ENCODE results near the gene ACTL7B.

The ACTL7B gene

GRCh38 chr9:108860354-108860753 lies 4.6 kb upstream of the ACTL7B start:
- TF ChIP-seq, protein P1, sequence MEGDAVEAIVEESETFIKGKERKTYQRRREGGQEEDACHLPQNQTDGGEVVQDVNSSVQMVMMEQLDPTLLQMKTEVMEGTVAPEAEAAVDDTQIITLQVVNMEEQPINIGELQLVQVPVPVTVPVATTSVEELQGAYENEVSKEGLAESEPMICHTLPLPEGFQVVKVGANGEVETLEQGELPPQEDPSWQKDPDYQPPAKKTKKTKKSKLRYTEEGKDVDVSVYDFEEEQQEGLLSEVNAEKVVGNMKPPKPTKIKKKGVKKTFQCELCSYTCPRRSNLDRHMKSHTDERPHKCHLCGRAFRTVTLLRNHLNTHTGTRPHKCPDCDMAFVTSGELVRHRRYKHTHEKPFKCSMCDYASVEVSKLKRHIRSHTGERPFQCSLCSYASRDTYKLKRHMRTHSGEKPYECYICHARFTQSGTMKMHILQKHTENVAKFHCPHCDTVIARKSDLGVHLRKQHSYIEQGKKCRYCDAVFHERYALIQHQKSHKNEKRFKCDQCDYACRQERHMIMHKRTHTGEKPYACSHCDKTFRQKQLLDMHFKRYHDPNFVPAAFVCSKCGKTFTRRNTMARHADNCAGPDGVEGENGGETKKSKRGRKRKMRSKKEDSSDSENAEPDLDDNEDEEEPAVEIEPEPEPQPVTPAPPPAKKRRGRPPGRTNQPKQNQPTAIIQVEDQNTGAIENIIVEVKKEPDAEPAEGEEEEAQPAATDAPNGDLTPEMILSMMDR (IDR thresholded peaks at IDR 0.05; ENCODE audit: insufficient read depth, missing control alignments): no peak
- DNase-seq (ENCODE audit: insufficient read length, low spot score) (no peak), FAIRE-seq (no peak)

- no peak for FAIRE-seq
- TF ChIP-seq, protein P1 (IDR thresholded peaks at IDR 0.05; ENCODE audit: insufficient read depth, missing control alignments): no peak
- DNase-seq (ENCODE audit: insufficient read length, low spot score): no peak
These were observed 3.8 kb upstream of the ACTL7B start for GRCh38 chr9:108859459-108860114.

- TF ChIP-seq, protein P1 (IDR thresholded peaks at IDR 0.05; ENCODE audit: insufficient read depth, missing control alignments): no peak
- no peak for DNase-seq (ENCODE audit: insufficient read length, low spot score)
- FAIRE-seq: no peak
These were observed 1.8 kb upstream of the ACTL7B start for GRCh38 chr9:108857572-108857971.

- FAIRE-seq: no peak
- TF ChIP-seq, protein P1 (IDR thresholded peaks at IDR 0.05; ENCODE audit: insufficient read depth, missing control alignments): no peak
- no peak for DNase-seq (ENCODE audit: insufficient read length, low spot score)
These were observed 278 bp downstream of the ACTL7B start for GRCh38 chr9:108855529-108855886.

- no peak for DNase-seq (ENCODE audit: insufficient read length, low spot score)
These were observed 901 bp downstream of the ACTL7B start for GRCh38 chr9:108854641-108855528.

GRCh38 chr9:108854094-108854493 lies 1.7 kb downstream of the ACTL7B start:
- no peak for DNase-seq (ENCODE audit: insufficient read length, low spot score)
- TF ChIP-seq, protein P1 (IDR thresholded peaks at IDR 0.05; ENCODE audit: insufficient read depth, missing control alignments): no peak
- no peak for FAIRE-seq

More at GRCh38 chr9:108854641-108855528, 901 bp downstream of the ACTL7B start:
- TF ChIP-seq, protein P1 (IDR thresholded peaks at IDR 0.05; ENCODE audit: insufficient read depth, missing control alignments): no peak
- no peak for FAIRE-seq

DNA sequence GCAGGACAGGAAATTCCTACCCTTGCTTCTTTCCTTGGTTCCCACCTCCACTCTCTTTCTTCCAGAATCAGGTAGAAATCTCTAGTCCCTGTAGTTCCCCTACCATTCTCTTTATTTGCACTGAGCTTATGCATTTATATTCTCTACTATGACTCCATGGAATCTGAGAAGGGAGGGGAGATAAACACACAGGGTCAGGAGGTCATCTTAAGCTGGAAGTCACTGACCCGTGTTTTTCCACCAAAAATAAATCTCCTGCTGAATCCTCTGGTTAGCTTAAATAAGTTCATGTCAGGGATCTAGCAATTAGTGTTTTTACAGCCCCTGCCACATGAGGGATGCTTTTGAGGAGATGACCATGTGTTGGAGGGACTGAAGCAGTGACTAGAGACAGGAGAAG lies 3.7 kb downstream of the ACTL7B start:
- FAIRE-seq: no peak
- DNase-seq (ENCODE audit: insufficient read length, low spot score): no peak
- TF ChIP-seq, protein P1 (IDR thresholded peaks at IDR 0.05; ENCODE audit: insufficient read depth, missing control alignments): no peak

Data from D721Med (cell line).